Stimulated activated CD8-positive, alpha-beta memory T cell treated with anti-CD3 and anti-CD28 coated beads, Interleukin-7, amount 100 ng/mL, for 24 hours (primary cell): ENCODE measurements around the gene ZNF547.
A peak's percentile ranks its signal among the peaks of the same experiment; 100 is the strongest.
"Not testable (repeated sequence)": the region's sequence is repeated elsewhere in the genome, so short reads cannot be mapped to it uniquely, and the experiment has no call there.

ENCODE experiments used
- DNase-seq: peaks from one replicate; pipeline ENCODE4 v3.0.0-alpha.2; 2020; ENCODE audit warnings: low read depth

Gene ZNF547

GRCh38 chr19:57374647-57375046, 11.3 kb downstream of the ZNF547 start:
- DNase-seq: not testable (repeated sequence)

DNA sequence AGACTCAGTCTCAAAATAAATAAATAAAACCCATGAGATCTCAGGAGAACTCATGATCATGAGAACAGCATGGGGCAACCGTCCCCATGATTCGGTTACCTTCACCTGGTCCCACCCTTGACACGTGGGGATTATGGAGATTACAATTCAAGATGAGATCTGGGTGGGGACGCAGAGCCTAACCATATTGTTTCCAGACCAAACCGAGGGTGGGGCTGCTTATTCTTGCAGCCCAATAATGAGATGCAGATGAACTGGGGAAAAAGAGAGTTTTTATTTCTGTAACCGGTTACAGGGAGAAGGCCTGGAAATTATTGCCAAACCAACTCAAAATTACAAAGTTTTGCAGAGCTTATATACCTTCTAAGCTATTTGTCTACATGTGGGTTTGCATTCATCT, 12.8 kb downstream of the ZNF547 start:
- DNase-seq: no peak

- no peak for DNase-seq
Measured at GRCh38 chr19:57377498-57378146, 14.3 kb downstream of the ZNF547 start.

DNA sequence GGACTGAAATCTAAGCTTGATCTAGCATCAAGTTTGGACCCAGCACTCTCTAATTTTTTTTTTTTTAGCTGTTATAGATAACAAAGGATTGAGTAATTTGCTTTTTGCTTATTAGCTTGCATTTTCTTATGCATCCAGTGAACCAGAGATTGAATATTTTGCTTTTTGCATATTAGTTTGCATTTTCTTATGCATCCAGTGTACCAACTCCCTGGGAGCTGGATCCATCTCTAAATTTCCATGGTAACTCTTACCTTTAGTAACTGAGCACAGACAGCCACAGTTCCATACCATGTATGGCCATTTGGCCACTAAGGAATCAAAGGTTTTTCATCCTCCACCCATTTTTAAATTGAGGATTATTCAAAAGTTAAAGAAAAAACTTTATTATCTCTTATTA, 17.6 kb downstream of the ZNF547 start:
- DNase-seq: no peak

GRCh38 chr19:57382806-57383488, 19.6 kb downstream of the ZNF547 start:
- no peak for DNase-seq

- no peak for DNase-seq
Measured at GRCh38 chr19:57389194-57389729, 25.9 kb downstream of the ZNF547 start.

GRCh38 chr19:57389730-57390598, 26.6 kb downstream of the ZNF547 start, which contains the start of gene ZNF548:
ZNF548 (plus strand) TSS chr19:57389854; CDS start chr19:57390100, 246 bp downstream.
- DNase-seq: peak; percentile 97

GRCh38 chr19:57395710-57396109, 32.4 kb downstream of the ZNF547 start:
- no peak for DNase-seq

DNA sequence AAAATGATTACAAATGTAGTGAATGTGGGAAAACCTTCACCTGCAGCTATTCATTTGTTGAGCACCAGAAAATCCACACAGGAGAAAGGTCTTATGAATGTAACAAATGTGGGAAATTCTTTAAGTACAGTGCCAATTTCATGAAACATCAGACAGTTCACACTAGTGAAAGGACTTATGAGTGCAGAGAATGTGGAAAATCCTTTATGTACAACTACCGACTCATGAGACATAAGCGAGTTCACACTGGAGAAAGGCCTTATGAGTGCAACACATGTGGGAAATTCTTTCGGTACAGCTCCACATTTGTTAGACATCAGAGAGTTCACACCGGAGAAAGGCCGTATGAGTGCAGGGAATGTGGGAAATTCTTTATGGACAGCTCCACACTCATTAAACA, 35.5 kb downstream of the ZNF547 start:
- DNase-seq: no peak

GRCh38 chr19:57403737-57404563, 40.6 kb downstream of the ZNF547 start:
- DNase-seq: no peak

- peak; percentile 29 for DNase-seq
Measured at GRCh38 chr19:57406516-57407123, 43.3 kb downstream of the ZNF547 start.

DNA sequence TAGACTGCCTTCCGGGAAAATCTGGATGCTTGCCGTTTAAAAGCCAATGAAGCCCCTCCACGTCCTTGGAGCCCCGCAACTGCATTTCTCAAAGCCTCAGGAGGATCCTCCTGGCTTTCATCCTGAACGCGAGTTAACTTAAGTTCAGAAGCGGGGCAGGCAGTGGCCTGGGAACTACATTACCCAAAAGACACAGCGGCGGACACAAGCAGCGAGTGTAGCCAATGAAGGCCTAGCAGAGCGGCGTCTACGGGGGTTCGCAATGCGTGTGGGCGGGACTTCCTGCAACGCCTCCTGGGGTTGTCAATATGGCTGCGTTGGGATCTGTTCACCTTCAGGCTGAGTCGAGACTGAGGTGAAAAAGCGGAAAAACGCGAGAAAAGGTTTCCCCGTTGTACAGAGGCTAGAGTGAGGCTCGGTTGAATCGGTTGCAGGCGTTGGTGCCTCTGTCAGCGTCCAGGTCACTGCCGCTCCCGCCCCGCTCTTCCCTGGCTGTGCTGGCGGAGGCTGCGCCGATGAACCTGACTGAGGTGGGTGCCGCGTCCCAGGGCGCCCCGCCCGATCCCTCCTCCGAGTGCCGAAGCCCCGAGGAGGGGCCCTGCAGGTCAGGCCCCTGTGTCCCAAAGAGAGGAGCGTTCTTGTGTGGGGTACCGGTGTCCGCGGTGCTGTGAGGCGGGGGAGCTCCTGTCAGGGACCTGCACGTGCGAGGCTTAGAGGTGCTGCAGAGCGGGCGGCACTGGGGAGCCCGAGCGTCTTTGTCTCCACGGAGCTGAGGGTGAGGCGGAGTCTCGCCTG, 47.7 kb downstream of the ZNF547 start, which contains the start of gene ZNF17:
Gene ZNF17, plus strand, starts transcription at position 285 of the 795 bp plus-strand sequence. CDS start 2,455 bp downstream, outside the sequence.
- DNase-seq: peak; percentile 86

GRCh38 chr19:57419439-57419838, 56.1 kb downstream of the ZNF547 start:
- no peak for DNase-seq

- DNase-seq: no peak
Measured at GRCh38 chr19:57421037-57421436, 57.7 kb downstream of the ZNF547 start.
